ENCODE results near the gene HMX2.

Gene HMX2

GRCh38 chr10:123147635-123148413 lies at the start of gene HMX2:
HMX2 (plus strand) TSS chr10:123148136; CDS start chr10:123148379, 243 bp downstream.
- Mint-ChIP-seq H3K27me3 (ENCODE audit: low read depth) (peaks cover 77% of the 10 kb centered on the region), H3K36me3 (ENCODE audit: low read depth) (peaks cover 5% of the 10 kb centered on the region), H3K9me3 (no peaks in the 10 kb centered on the region), H3K4me1 (ENCODE audit: low read depth) (peaks cover 34% of the 10 kb centered on the region), H3K4me3 (peak within 1 kb of the TSS; percentile 50), H3K27ac (peak within 1 kb of the TSS; percentile 80)

DNA sequence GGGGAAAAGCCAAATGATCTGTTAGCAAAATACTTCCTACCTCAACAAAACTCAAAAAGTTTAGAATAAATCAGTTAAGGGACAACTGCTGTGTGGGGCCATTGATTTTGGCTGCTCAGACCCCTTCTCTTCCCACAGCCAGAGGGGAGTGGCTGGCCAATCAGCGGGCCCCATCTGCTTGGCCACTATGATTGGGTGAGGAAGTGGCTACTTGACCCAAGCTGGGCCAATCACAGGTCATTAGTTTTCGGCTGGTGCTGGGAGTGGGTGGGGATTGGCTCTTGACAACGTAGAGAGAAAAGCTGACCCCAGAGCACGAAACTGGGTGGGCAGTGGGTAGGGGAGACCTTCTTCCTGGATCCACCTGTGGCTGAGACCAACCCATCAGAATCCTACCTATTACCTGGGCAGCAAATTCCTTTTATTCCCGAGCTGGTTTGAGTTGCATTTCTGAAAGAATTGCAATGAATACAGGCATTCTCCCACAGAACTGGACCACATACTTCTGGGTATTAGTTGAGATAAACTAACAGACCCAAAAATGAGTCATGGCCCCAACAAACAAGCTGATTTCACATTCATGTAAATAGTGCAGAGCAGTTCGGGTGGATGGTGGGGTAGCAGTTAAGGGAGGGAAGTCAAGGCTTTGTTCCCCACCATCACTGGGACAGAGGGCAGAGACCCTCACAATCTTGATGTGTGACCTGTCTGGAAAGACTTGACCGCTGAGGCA lies 47.7 kb upstream of the HMX2 start:
- H3K27ac Mint-ChIP-seq, result no peak overlapping the region
- H3K27me3 Mint-ChIP-seq (ENCODE audit: low read depth), result no peaks in the 10 kb centered on the region
- no peak overlapping the region for H3K4me3 Mint-ChIP-seq
- no peaks in the 10 kb centered on the region for H3K4me1 Mint-ChIP-seq (ENCODE audit: low read depth)
- no peaks in the 10 kb centered on the region for H3K36me3 Mint-ChIP-seq (ENCODE audit: low read depth)
- H3K9me3 Mint-ChIP-seq, result no peaks in the 10 kb centered on the region

DNA sequence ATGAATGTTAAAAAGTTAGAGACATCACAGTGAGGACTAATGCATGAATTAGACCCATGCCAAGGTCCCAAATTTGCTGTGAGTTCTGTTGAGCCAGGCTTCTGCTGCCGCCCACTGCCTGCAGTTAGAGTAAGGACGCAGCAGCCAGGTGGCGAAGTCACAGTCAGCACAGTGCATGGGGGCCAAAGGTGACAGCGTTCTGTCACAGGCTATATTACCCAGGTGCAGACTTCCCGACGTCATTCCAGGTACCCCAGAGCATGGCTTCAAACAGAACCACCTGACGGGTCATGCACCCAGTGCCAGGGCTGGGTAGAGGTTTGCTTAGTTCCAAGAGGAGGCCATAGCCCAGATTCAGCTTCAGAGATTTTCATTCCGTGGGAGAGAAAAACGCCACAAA lies 46.1 kb upstream of the HMX2 start:
- no peaks in the 10 kb centered on the region for H3K36me3 Mint-ChIP-seq (ENCODE audit: low read depth)
- H3K4me3 Mint-ChIP-seq, result no peak overlapping the region
- H3K27me3 Mint-ChIP-seq (ENCODE audit: low read depth), result no peaks in the 10 kb centered on the region
- H3K27ac Mint-ChIP-seq, result no peak overlapping the region
- no peaks in the 10 kb centered on the region for H3K9me3 Mint-ChIP-seq
- no peaks in the 10 kb centered on the region for H3K4me1 Mint-ChIP-seq (ENCODE audit: low read depth)

- H3K4me1 Mint-ChIP-seq (ENCODE audit: low read depth), result no peaks in the 10 kb centered on the region
- no peak overlapping the region for H3K4me3 Mint-ChIP-seq
- H3K27me3 Mint-ChIP-seq (ENCODE audit: low read depth), result no peaks in the 10 kb centered on the region
These were observed 45.3 kb upstream of the HMX2 start for GRCh38 chr10:123102673-123103072.

GRCh38 chr10:123103944-123104343 lies 44.0 kb upstream of the HMX2 start:
- Mint-ChIP-seq H3K4me3 (no peak overlapping the region), H3K9me3 (no peaks in the 10 kb centered on the region), H3K27ac (no peak overlapping the region), H3K27me3 (ENCODE audit: low read depth) (peaks cover 1% of the 10 kb centered on the region), H3K36me3 (ENCODE audit: low read depth) (no peaks in the 10 kb centered on the region), H3K4me1 (ENCODE audit: low read depth) (no peaks in the 10 kb centered on the region)

More at GRCh38 chr10:123102673-123103072, 45.3 kb upstream of the HMX2 start:
- Mint-ChIP-seq H3K27ac (no peak overlapping the region), H3K9me3 (no peaks in the 10 kb centered on the region), H3K36me3 (ENCODE audit: low read depth) (no peaks in the 10 kb centered on the region)

DNA sequence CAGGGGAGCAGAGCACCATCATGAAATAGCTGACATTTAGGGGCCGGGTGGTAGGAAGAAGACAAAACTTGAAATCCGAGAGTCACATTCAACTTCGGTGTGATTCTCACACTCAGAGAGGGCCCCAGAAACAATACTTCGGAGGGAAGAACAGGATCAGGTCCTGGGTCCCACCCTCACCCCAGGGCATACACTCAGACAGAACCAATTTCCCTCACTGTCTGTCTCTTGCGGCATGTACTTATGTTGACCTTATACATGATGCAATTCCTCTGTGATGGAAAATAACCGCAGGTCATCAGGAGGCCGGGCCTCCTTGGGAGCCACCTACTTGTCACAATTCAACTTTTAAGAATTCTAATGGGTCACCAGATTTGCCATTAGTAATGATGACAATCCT lies 38.5 kb upstream of the HMX2 start:
- Mint-ChIP-seq H3K9me3 (no peaks in the 10 kb centered on the region), H3K4me3 (no peak overlapping the region), H3K36me3 (ENCODE audit: low read depth) (no peaks in the 10 kb centered on the region), H3K4me1 (ENCODE audit: low read depth) (no peaks in the 10 kb centered on the region), H3K27me3 (ENCODE audit: low read depth) (peaks cover 4% of the 10 kb centered on the region), H3K27ac (no peak overlapping the region)

DNA sequence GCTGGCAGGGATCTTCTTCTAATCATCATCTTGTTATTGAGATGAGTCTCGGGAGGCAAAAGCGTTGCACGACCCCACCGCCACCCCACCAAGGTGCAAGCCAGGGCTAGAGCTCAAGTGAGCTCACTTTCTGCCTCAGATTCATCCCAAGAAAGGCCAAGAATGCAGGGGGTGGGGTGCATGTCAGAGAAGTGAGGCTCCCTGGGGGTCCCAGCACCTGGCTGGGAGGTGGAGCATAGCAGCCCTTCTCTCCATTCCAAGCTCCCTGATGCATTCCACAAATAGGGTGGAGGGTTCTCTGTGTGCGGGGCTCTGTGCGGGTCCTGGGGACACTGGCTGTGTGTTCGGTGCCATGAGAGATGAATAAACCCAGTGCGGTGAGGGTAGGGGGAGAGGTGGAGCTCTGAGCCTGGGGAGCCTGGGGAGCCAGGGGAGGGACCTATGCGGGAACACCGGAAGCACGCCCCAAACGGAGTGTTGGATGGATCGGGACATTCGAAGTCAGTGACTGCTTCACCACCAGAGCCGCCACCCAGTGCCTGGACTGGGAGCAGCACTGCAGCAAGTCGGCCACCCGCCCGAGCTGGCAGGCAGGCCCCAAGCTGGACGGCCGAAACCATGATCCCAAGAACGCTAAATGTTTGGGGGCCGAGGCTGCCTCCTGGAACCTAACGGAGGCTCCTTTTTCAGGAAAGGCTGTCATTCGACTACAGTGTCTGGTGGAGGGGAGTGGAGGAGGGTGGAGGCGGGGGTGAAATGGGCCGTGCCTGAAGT lies 30.1 kb upstream of the HMX2 start:
- Mint-ChIP-seq H3K4me3 (no peak overlapping the region), H3K36me3 (ENCODE audit: low read depth) (no peaks in the 10 kb centered on the region), H3K27me3 (ENCODE audit: low read depth) (peaks cover 23% of the 10 kb centered on the region), H3K9me3 (no peaks in the 10 kb centered on the region), H3K4me1 (ENCODE audit: low read depth) (no peaks in the 10 kb centered on the region), H3K27ac (no peak overlapping the region)

- no peaks in the 10 kb centered on the region for H3K36me3 Mint-ChIP-seq (ENCODE audit: low read depth)
- H3K27ac Mint-ChIP-seq, result no peak overlapping the region
- peaks cover 25% of the 10 kb centered on the region for H3K27me3 Mint-ChIP-seq (ENCODE audit: low read depth)
- no peaks in the 10 kb centered on the region for H3K4me1 Mint-ChIP-seq (ENCODE audit: low read depth)
- H3K9me3 Mint-ChIP-seq, result no peaks in the 10 kb centered on the region
- no peak overlapping the region for H3K4me3 Mint-ChIP-seq
These were observed 28.9 kb upstream of the HMX2 start for GRCh38 chr10:123119081-123119480.

- Mint-ChIP-seq H3K4me3 (no peak overlapping the region), H3K27ac (no peak overlapping the region), H3K27me3 (ENCODE audit: low read depth) (peaks cover 54% of the 10 kb centered on the region), H3K36me3 (ENCODE audit: low read depth) (no peaks in the 10 kb centered on the region), H3K4me1 (ENCODE audit: low read depth) (no peaks in the 10 kb centered on the region), H3K9me3 (no peaks in the 10 kb centered on the region)
These were observed 21.7 kb upstream of the HMX2 start for GRCh38 chr10:123126246-123126645.

DNA sequence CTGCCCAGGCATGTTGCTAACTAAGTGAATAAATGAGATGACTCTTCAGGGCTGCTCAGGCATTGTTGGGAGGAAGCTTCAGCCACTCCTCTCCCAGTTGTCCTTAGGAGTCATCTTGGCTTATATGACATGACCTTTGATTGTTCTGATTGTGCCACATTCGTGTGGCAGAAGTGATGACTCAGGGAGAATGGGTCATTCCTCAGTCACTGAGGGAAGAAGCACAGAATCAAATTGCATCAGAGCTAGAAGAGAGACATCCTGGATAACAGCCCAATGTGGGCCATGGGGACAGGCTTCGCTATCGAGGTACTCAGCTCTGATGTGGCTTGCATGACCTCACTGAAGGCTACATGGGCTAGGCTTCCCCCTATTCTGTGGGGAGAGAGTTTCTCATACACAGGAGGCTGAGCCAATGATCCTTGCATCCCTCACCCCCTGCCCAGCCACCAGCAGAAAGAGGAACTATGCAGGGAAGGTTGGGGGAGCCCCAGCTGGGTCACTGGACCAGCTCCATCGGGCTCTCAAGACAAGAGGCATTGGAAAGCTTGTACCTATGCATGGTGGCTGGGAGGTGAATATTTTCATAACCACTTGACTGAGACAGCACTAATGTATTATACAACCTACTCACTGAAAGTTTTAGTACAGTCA lies 18.2 kb upstream of the HMX2 start:
- peaks cover 4% of the 10 kb centered on the region for H3K36me3 Mint-ChIP-seq (ENCODE audit: low read depth)
- H3K4me1 Mint-ChIP-seq (ENCODE audit: low read depth), result peaks cover 14% of the 10 kb centered on the region
- peaks cover 79% of the 10 kb centered on the region for H3K27me3 Mint-ChIP-seq (ENCODE audit: low read depth)
- H3K9me3 Mint-ChIP-seq, result no peaks in the 10 kb centered on the region
- H3K4me3 Mint-ChIP-seq, result no peak overlapping the region
- H3K27ac Mint-ChIP-seq, result no peak overlapping the region

DNA sequence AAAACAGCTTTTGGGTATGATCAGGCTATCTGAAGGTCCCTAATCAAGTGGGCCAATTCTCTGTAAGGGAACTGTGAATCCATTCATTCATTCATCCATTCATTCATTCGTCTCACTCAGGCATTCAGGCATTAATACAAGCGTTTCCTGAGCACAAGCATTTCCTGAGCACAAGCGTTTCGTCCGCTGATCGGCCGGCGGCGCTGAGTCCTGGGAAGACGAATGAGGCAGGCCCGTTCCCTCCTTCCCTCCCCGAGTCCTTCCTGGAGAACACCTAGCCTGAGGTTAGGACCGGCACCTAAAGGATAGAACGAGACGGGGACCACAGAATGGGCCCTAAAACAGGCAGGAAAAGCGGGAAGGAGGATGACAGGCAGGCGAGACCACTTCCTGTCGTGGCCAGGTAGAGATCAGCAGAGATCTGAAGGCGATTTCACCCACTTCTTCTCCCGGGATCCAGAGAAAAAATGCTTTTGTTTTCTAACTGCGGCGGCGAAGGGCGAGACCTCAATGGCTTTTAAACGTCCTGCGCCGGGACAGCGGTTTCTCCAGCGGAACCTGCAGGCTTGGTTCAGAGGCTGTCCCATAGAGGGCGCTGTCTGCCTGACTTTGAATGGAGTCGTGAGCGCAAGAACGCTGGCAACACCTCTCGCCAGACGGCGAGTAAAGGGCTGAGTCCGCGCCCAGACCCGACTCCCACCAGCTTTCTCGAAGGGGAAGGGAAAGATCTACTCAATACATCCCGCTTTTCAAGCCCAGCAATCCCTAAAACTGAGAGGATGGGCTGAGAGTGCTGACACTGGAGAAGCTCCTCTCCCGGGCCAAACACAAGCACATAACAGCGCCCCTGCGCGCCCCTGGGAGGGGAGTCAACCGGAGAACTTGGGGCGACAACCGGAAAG lies 15.1 kb upstream of the HMX2 start:
- peak overlapping the region; percentile 89 for H3K27ac Mint-ChIP-seq
- H3K4me3 Mint-ChIP-seq, result peak overlapping the region; percentile 68
- peaks cover 6% of the 10 kb centered on the region for H3K36me3 Mint-ChIP-seq (ENCODE audit: low read depth)
- H3K27me3 Mint-ChIP-seq (ENCODE audit: low read depth), result peaks cover 80% of the 10 kb centered on the region
- peaks cover 16% of the 10 kb centered on the region for H3K4me1 Mint-ChIP-seq (ENCODE audit: low read depth)
- H3K9me3 Mint-ChIP-seq, result no peaks in the 10 kb centered on the region

DNA sequence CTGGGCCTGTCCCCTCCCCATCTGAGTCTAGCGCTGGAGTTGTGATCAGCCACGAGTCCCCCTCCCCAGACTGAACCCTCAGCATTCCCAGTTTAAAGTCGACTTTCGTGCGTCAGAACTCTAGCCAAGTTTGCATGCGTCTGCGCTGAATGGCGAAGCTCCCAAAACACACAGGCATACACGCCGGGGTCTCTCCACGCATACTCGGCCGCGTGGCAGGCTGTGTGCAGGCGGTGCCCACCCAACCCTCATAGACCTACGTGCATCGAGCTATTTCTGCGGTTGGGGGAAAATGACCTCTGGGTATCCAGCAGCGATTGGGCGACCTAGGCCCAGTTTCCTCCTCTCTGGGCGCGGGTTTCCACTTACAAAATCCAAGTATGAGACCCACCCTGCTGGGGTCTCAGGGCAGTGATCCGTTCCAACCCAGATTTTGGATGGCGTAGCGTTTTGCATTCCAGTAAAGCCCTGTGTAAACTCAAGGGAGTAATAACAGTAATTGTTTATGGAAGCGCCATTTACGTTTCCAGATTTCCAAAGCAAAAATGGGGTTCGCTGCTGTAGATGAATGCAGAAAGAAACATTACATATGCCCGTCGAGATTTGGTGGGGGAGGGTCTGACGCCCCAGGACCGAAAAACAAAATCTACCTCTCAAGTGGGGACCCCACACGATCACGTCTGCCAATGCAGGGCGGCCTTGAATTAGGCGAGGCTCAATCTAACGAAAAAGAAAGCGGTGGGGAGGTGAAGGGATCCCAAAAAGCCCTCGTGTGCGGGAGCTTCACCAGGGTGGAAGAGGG lies 14.2 kb upstream of the HMX2 start:
- Mint-ChIP-seq H3K27ac (peak overlapping the region; percentile 45), H3K9me3 (no peaks in the 10 kb centered on the region), H3K4me3 (no peak overlapping the region), H3K27me3 (ENCODE audit: low read depth) (peaks cover 82% of the 10 kb centered on the region), H3K4me1 (ENCODE audit: low read depth) (peaks cover 18% of the 10 kb centered on the region), H3K36me3 (ENCODE audit: low read depth) (peaks cover 6% of the 10 kb centered on the region)

Data from T-helper 1 cell treated with Interleukin-12 subunit alpha and Interleukin-12 subunit beta and Interleukin-4 antibody, amounts not matched to agents 30 μg/mL and 1 μg/mL, for 36 hours (primary cell).